Activated CD8-positive, alpha-beta T cell treated with anti-CD3 and anti-CD28 coated beads for 36 hours (primary cell): ENCODE results near the gene ATP6V0C. TPM values are rescaled to one million over a fixed set of nuclear protein-coding genes. Genes with fewer than 3 reads are reported as not detected.

ENCODE experiments used
- ATAC-seq: fragments of 200-7000 bp; cut with Tn5 transposase; one replicate; pipeline ENCODE4 v1.10.0; 2021; ENCODE audit warnings: mild to moderate bottlenecking, moderate library complexity
- CTCF ChIA-PET: fragments of 350-600 bp; sonication (Branson Sonifier 250); formaldehyde crosslinking; loops from one replicate; lab custom pipeline; 2021; ENCODE audit warnings: antibody characterized with exemption; lab: Charles Lee
- POLR2A ChIA-PET: fragments of 350-600 bp; sonication (Branson Sonifier 250); formaldehyde crosslinking; loops from one replicate; lab custom pipeline; 2021; ENCODE audit warnings: antibody characterized with exemption; lab: Charles Lee
- DNase-seq: peaks from one replicate; pipeline ENCODE4 v3.0.0-alpha.2; 2020
- H3K27ac Mint-ChIP-seq: one replicate; pipeline ENCODE4 v1.8.0; 2021; ENCODE audit warnings: mild to moderate bottlenecking, mixed read lengths
- H3K27me3 Mint-ChIP-seq: one replicate; pipeline ENCODE4 v1.8.0; 2021; ENCODE audit warnings: mixed read lengths
- H3K36me3 Mint-ChIP-seq: one replicate; pipeline ENCODE4 v1.8.0; 2021; ENCODE audit warnings: low read depth, mixed read lengths
- H3K4me1 Mint-ChIP-seq: one replicate; pipeline ENCODE4 v1.8.0; 2021; ENCODE audit warnings: low read depth, mixed read lengths
- H3K4me3 Mint-ChIP-seq: one replicate; pipeline ENCODE4 v1.8.0; 2021; ENCODE audit warnings: mild to moderate bottlenecking, moderate library complexity, mixed read lengths
- H3K9me3 Mint-ChIP-seq: one replicate; pipeline ENCODE4 v1.8.0; 2021; ENCODE audit warnings: mixed read lengths
- CTCF ChIP-seq: fragments of 200-600 bp; IDR thresholded peaks from one replicate; pipeline ENCODE4 v1.8.0; 2022; ENCODE audit warnings: antibody characterized with exemption, mild to moderate bottlenecking
- intact Hi-C: fragments of 100-400 bp; cut with micrococcal nuclease; formaldehyde crosslinking; loops from one replicate; pipeline ENCODE4 v1.10.0; 2022
- total RNA-seq, 2 experiments: library from RNA; stranded (reverse); gene quantifications; one replicate each; pipeline ENCODE4 v1.2.3, GENCODE V29; 2021

ATP6V0C gene
- total RNA-seq, 2 experiments from 2014 or later = 85.9 to 88.6 TPM

GRCh38 chr16:2512735-2513404, 882 bp upstream of the ATP6V0C start:
- ATAC-seq (peak; percentile 11), DNase-seq (peak; percentile 55)
- Mint-ChIP-seq H3K4me1 (peaks cover 41% of the 10 kb centered on the region), H3K9me3 (no peaks in the 10 kb centered on the region), H3K4me3 (peak overlapping the region; percentile 90), H3K27ac (peak overlapping the region; percentile 78), H3K36me3 (peaks cover 11% of the 10 kb centered on the region), H3K27me3 (no peaks in the 10 kb centered on the region)
- POLR2A ChIA-PET = interaction anchor here (0.8 to 3.7 kb wide), 8 partner anchors 11 to 156 kb away, joined by 3 to 26 read pairs (median 4); partner anchors contain the start of gene CEMP1
- intact Hi-C loops = no loop called here
- TF ChIP-seq CTCF = no peak
- CTCF ChIA-PET = interaction anchor here (1.8 kb wide), 1 partner anchor 11 kb away, joined by 6 read pairs; no protein-coding TSS in a partner anchor

GRCh38 chr16:2514333-2515179, 804 bp downstream of the ATP6V0C start:
- intact Hi-C loops = no loop called here
- ATAC-seq (peak; percentile 4), DNase-seq (peak; percentile 51)
- Mint-ChIP-seq H3K9me3 (no peaks in the 10 kb centered on the region), H3K27me3 (no peaks in the 10 kb centered on the region), H3K36me3 (peaks cover 11% of the 10 kb centered on the region), H3K4me1 (peaks cover 53% of the 10 kb centered on the region), H3K27ac (peak overlapping the region; percentile 96), H3K4me3 (peak overlapping the region; percentile 94)
- TF ChIP-seq CTCF = no peak
- ChIA-PET CTCF (interaction anchor here (1.0 to 1.8 kb wide), 2 partner anchors 13 kb away, joined by 4 to 6 read pairs; no protein-coding TSS in a partner anchor), POLR2A (interaction anchor here (0.9 to 3.7 kb wide), 8 partner anchors 10 to 360 kb away, joined by 3 to 26 read pairs (median 4); partner anchors contain the start of genes CEMP1, ECI1 and TRAF7)

GRCh38 chr16:2515180-2515851, 1.6 kb downstream of the ATP6V0C start:
- ATAC-seq (no peak), DNase-seq (no peak)
- CTCF ChIA-PET = interaction anchor here (1.0 to 1.1 kb wide), 2 partner anchors 10 to 14 kb away, joined by 3 to 4 read pairs; no protein-coding TSS in a partner anchor
- Mint-ChIP-seq H3K36me3 (peaks cover 15% of the 10 kb centered on the region), H3K27ac (peak overlapping the region; percentile 96), H3K4me1 (peaks cover 55% of the 10 kb centered on the region), H3K9me3 (no peaks in the 10 kb centered on the region), H3K4me3 (peak overlapping the region; percentile 94), H3K27me3 (no peaks in the 10 kb centered on the region)
- TF ChIP-seq CTCF = no peak
- POLR2A ChIA-PET = interaction anchor here (1.1 to 3.7 kb wide), 5 partner anchors 17 to 360 kb away, joined by 3 to 26 read pairs (median 5); partner anchors contain the start of genes CEMP1, ECI1 and TRAF7
- intact Hi-C loops = no loop called here

GRCh38 chr16:2516391-2517240, 2.9 kb downstream of the ATP6V0C start:
- Mint-ChIP-seq H3K4me1 (peaks cover 59% of the 10 kb centered on the region), H3K36me3 (peaks cover 19% of the 10 kb centered on the region), H3K27ac (peak overlapping the region; percentile 96), H3K9me3 (no peaks in the 10 kb centered on the region), H3K27me3 (no peaks in the 10 kb centered on the region), H3K4me3 (peak overlapping the region; percentile 94)
- no peak for TF ChIP-seq CTCF
- POLR2A ChIA-PET = interaction anchor here (3.7 kb wide), 1 partner anchor 16 kb away, joined by 26 read pairs; the partner anchor contains the start of gene CEMP1
- CTCF ChIA-PET = interaction anchor here (0.7 to 1.1 kb wide), 2 partner anchors 8 to 201 kb away, joined by 3 read pairs; no protein-coding TSS in a partner anchor
- no peak for ATAC-seq
- intact Hi-C loops = no loop called here
- no peak for DNase-seq
